T-helper 22 cell (primary cell): ENCODE data around the gene URGCP.
"Not testable (repeated sequence)": the region's sequence is repeated elsewhere in the genome, so short reads cannot be mapped to it uniquely, and the experiment has no call there.

Experiments used
- DNase-seq: peaks from one replicate; pipeline ENCODE4 v3.0.0-alpha.2; 2020; ENCODE audit warnings: low read depth

URGCP gene

GRCh38 chr7:43921423-43921822 lies 15.0 kb upstream of the URGCP start:
- DNase-seq = no peak

DNA sequence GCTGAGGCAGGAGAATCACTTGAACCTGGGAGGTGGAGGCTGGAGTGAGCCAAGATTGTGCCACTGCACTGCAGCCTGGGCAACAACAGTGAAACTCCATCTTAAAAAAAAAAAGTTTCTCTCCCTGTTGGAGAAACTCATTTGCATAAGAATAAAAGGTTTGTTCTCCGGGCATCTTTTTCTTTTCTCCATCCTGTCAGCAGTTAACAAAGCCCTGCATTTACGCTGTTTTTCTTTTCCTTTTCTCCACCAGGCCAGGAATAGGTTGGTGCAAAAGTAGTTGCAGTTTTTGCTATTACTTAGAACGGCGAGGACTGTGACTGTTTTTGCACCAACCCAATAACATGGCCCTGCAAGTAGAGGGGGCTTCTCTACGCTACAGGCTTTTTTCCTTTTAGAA lies 9.5 kb upstream of the URGCP start:
- DNase-seq = no peak

DNA sequence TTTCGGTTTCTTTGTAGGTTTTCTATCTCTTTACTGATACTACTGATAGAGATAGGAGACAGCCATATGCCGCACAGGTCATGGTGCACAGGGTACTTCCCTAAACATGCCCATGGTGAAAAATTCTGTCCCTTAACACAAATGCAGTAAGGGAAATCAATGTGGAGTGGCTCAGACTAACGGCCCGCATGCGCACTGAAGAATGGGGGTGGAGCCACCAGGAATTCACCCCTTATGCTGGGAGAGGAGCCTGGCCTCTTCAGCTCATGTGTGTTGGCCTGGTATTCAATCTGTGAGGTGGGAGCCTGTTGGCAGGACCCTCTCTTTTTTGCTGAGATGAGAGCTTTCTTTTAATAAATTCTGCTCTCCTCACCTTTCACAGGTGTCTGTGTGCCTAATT lies 8.4 kb upstream of the URGCP start:
- DNase-seq = no peak

DNA sequence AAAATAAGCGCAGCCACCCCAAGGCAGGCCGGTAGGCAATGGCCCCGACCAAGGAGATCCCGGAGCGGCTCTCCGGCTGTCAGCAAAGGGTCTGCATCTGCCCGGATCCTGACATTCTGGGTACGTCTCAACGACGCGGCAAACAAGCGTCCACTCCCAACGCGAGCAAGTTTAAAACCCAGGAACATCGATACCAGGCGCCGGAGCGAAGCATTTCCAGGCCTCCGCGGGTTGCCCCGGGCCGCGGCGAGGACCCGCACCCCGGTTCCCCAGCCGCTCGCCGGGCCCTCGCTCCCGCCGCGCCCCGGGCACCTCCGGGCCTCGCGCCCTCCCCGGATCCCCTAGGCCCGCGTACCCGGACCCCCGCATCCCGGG lies 453 bp downstream of the URGCP start:
- DNase-seq = no peak

- no peak for DNase-seq
These were observed 1.0 kb downstream of the URGCP start for GRCh38 chr7:43905209-43905946.

GRCh38 chr7:43904533-43905208 lies 1.7 kb downstream of the URGCP start:
- DNase-seq = no peak

DNA sequence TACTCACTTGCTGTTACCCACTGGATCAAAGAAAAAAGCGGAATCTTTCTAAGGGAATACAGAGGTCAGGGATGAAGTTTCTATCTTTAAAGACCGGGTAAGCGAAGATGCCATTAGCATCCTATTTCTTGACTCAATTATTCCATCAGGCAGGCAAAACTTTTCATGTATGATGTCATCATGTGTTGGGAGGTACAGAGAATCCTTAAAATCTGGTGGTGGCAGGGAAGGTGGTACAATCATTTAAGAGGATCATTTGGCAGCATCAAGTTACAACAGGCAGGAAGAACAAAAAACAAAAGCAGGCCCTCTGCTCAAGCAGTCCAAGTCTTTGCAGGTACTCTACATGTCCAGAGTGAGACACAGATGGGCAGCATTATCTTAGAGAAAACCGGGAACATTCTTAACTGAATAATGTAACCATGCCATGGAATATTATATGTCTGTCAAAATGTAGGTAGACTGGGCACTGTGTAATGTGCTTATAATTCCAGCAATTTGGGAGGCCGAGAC lies 3.8 kb downstream of the URGCP start:
- no peak for DNase-seq

DNA sequence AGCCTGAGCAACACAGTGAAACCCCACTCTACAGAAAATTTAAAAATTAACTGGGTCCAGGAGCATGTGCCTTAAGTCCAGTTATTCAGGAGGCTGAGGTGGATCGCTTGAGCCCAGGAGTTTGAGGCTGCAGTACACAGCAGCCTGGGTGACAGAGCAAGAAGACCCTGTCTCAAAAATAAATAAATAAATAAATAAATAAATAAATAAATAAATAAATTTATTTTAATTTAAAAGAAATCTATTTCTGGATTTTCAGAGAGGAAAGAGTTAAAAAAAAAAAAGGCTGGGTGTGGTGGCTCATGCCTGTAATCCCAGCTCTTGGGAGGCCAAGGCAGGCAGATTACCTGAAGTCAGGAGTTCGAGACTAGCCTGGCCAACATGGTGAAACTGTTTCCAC lies 7.8 kb downstream of the URGCP start:
- not testable (repeated sequence) for DNase-seq

GRCh38 chr7:43895847-43896415 lies 10.5 kb downstream of the URGCP start:
- DNase-seq = no peak

DNA sequence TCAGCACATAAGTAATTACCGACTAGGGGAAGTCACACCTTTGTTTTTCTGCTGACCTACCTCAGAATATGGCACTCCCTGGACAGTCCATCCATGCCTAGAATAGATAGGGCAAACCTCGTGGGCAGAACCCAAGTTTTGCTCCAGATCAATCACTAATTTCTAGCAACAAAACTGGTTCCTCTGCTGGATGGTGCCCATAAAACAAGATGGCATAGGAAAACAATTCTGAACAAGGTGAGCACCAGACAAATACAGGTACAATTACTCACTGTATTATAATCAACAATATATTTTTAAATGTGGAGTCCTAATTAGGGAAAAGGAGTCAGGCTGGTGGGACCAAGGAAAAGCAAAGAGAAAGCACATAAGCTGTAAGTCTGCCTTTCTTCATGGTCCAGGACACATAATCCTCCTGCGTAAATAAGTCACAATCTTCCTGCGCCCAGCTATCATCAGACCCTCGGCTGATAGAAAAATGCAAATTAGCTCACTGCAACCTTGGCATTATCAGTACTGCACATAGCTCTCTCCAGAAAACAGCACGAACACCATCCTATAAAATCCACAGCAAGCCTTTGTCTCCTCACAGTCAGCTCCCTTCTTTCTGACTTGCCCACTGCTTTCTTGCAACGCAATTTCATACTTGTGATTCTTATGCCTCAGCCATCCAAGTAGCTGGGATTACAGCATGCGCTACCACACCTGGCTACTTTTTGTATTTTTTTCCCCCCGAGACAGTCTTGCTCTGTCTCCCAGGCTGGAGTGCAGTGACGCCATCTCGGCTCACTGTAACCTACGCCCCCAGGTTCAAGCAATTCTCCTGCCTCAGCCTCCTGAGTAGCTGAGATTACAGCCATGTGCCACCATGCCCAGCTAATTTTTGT lies 15.1 kb downstream of the URGCP start:
- no peak for DNase-seq

DNA sequence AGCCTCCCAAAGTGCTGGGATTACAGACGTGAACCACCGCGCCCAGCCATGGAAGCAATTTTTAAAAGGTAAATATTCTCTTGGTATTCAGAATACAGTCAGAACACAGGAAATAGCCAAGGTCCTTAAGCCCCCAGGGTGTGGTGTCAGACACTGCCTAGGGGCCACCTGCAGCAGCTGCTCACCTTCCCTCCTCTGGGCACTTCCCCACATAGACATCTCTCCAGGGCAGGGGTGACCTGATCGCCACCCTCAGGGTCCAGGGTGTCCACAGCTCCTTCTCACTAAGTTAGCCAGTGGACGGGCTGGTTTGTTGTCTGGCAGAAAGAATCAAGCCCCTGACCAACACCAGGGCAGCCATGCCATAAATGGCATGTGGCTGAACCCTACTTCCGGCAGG lies 15.9 kb downstream of the URGCP start:
- DNase-seq = no peak

GRCh38 chr7:43888993-43889945 lies 17.1 kb downstream of the URGCP start:
- no peak for DNase-seq

- DNase-seq = no peak
These were observed 21.8 kb downstream of the URGCP start for GRCh38 chr7:43884617-43885016.

GRCh38 chr7:43884209-43884608 lies 22.2 kb downstream of the URGCP start:
- no peak for DNase-seq

DNA sequence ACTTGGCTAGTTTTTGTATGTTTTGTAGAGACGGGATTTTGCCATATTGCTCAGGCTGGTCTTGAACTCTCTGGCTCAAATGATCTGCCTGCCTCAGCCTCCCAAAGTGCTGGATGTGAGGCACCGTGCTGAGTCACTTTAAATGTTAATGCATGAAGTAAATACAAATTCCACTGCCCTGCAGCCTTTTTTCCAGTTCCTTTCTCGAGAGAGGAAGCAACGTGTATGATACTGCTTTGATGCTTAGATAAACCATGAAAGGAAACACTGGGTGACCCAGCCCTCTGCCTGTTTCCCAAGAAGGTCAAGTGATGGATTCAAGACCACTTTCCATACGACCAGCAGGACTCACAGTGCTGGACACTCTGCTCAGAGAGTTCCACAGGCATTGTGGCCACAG lies 25.8 kb downstream of the URGCP start:
- DNase-seq = no peak

- no peak for DNase-seq
These were observed 26.9 kb downstream of the URGCP start for GRCh38 chr7:43879477-43879876.

- DNase-seq = no peak
These were observed 27.5 kb downstream of the URGCP start for GRCh38 chr7:43878867-43879266.

DNA sequence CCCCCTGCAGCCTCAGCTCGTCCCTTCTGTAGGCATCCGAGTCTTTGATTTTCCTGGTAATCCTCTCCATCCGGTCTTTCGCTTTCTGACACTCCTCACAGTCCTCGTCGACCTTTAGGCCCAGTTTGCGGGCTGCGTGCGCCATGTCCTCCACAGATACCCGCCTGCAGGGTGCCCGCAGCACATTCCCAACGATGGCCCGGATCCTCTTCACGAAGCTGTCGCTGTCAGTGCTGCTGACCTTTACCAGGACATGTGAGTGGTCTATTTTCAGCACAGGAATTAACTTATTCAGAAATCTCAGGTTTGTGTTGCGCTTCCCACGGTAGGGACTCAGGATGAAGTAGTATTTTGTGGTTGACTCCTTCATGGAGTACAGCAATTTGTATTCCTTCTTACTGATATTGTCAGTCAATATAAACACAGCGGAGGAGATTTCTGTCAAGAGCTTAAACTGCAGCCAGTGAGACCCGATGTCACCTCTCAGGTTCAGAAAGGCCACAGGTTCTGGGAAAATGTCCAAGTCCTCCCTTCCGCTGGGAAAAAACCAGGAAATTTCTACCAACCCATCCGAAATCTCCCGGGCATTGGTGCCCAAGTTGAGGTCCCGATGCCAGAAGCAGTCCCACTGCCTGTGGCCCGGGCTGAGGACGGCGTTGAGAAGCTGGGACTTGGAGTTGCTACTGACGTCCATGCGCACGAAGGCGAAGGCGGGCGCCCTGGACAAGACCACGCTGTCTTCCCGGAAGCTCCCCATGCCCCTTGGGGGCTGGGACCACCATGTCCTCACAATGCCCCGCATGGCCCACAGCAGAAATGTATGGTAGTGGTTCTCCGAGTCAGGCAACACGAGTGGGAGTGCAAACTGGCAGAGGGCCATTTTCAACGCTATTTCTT lies 28.2 kb downstream of the URGCP start:
- no peak for DNase-seq

GRCh38 chr7:43876976-43877745 lies 29.2 kb downstream of the URGCP start:
- DNase-seq = no peak
